ENCODE data around the gene JMJD1C.

The JMJD1C gene

DNA sequence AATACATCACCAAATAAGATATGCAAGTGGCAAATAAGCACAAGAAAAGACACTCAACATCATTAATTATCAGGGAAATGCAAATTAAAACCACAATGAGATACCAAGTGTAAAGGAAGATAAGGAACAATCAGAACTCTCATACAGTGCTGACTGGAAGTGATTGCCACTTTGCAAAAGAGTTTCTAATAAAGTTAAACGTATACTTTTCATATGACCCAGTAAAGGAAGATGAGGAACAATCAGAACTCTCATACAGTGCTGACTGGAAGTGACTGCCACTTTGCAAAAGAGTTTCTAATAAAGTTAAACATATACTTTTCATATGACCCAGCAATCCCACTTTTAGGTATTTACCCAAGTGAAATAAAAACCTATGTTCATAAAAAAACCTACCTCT, 12.2 kb upstream of the JMJD1C start:
- no peak for DNase-seq

DNA sequence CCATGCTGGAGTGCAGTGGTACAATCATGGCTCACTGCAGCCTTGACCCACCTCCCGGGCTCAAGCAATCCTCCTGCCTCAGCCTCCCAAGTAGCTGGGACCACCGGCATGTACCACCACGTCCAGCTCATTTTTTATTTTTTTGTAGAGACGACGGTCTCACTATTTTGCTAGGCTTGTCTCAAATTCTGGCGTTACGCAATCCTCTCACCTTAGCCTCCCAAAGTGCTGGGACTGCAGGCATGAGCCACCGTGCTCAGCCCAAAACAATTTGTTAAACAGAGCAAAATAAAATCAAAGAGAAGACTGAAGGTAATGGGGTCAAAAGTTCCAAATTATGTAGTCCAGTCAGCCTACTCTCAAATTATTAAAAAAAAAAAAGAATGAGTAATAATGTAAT, 8.7 kb upstream of the JMJD1C start:
- no peak for DNase-seq

GRCh38 chr10:63470928-63471327, 5.2 kb upstream of the JMJD1C start:
- no peak for DNase-seq

- no peak for DNase-seq
Measured at GRCh38 chr10:63468947-63469346, 3.2 kb upstream of the JMJD1C start.

- no peak for DNase-seq
Measured at GRCh38 chr10:63467841-63468240, 2.1 kb upstream of the JMJD1C start.

DNA sequence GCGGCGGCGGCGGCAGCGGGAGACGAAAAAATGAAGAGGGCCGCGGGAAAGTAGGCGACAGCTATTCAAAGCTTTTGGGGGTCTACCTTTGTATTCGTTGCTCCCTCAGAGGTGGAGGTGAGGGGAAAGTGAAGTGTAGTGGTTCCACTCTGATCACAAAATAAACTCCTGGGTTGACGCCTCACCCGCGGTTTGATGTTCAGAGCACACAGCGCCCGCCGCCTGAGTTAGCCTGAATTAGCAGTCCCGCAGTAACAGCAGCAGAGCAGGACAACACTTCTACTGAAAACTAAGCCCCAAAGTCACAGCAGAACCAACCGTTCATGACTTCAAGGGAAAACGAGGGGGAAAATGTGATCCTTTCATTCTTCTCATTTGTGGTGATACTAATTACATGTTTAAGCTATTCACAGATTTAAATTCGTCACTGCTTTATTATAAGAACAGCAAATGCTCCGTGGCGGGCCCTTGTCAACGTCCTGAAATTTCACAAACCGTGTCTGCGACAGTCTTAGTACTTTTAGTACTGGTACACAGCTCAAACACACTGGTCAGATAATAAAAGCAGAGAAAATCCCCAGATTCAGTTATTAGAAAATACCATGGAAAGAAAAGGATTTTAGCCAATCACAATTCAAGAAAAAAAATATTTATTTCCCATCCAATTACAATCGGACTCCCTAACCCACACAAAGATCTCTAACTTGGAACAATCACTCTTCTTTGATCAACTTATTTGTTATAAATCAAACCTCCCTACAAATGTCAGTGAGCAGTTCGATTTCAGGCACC, 563 bp upstream of the JMJD1C start:
- DNase-seq = no peak

DNA sequence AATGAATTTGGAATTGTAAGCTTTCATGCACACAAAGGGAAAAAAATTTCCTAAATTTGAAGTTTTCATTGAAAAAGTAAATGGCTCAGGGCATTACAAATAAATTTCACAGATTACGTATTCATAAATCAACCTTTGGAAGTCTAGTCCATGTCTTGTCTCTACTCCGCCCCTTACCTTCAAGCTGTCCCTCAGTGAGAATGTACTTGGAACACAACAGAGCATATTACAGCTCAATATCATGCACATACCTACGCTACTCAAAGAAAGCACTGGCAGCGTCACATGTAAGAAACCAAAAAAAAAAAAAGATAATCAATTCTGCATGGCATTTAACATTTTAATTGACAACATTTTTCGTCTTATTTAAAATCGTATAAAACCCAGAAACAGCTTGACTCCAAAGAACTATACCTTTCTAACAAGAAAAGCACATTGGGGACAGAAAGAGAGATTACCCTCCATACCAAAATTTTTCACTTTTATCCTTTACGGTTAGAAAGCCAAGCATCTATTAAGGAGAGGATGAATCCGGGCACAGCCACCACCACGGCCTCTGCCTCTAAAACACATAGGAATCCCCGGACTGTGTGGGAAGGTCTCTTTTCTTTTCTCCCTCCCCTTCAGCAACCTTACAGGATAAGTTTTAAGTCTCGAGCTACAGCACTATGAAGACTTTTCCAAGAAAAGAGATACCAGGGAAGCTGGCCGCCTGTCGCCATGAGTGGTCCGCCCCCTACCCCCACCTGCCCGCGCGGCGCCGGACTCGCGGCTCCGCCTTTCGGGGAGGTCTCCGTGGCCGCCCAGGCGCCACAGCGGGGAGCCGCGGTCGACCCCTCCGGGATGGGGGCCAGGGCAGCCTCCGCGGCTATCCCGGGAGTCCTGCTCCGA, 1.1 kb downstream of the JMJD1C start:
- DNase-seq = no peak

DNA sequence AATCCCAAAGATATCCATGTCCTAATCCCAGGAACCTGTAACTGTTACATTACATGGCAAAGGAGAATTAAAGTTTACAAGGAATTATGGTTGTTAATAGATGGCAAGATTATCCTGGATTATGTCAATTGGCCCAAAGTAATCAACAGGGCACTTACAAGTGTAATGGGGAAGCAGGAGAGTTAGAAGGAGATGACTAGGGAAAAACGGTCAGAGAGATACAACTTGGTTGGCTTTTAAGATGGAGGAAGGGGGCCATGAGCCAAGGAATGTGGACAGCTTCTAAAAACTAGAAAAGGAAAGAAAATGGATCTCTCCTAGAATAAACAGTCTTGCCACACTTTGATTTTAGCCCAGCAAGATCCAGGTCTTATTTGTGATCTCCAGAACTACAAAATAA, 3.3 kb downstream of the JMJD1C start:
- no peak for DNase-seq

DNA sequence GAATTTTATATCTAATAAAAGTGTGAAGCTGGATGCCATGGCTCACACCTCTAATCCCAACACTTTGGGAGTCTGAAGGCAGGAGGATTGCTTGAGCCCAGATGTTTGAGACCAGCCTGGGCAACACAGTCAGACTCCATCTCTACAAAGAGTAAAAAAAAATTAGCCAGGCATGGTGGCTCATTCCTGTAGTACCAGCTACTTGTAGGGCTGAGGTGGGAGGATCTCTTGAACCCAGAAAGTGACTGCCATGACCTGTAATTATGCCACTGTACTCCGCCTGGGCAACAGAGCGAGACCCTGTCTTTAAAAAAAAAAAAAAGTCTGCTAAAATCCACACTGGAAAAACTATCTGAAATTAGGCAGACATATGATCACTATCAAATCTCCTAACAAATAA, 7.6 kb downstream of the JMJD1C start:
- DNase-seq = no peak

GRCh38 chr10:63457594-63457993, 8.2 kb downstream of the JMJD1C start:
- no peak for DNase-seq

DNA sequence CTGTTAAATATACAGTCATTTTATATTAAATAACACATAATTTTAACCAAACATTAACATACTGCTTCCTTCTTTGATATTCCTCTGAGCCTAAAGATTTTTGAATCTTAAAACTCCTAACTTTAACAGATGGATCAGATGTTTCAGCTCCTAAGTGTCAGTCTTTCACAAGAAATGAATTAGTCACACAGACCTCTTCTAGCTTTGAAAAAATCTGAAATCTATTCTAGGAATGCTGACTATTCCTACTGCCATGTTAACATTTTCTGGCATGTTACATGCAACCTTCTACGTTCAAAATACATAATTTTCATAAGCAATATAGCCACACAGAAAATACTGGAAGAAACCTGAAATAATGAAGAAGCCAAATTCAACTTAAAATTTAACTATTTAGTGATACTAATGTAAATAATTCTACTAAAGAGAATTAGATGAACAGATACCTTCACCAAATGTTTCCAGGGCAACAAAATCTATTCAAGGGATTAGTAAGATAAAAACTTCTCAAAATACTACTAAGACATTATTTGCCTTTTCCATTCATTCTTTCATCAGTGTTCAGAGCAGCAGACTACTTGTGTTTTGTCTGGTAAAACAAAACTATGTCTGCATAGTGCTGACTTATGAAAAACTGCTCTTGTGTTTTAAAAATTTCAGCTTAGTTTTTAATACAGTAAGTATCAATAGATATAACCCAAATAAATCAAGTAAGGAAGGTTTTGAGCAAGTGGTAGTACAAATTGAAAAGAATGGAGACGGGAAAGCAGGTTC, 9.2 kb downstream of the JMJD1C start:
- DNase-seq = no peak

DNA sequence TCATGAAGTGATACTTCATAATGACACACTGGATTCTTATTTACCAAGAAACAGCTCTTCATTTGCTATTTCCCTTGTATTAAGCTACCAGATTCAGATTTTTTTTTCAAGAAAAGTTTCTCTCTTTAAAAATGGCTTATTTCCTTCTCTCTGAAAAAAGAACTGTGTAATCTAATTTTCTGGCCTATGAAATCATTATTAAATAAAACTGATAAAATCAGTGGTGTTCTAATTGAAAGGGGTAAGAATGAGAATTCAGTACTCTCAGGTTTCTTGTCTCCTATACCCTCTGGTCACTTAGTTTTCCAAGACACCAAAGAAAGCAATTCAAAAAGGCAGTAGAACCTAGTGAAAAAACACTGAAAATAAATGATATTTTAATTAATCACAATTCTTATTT, 10.3 kb downstream of the JMJD1C start:
- no peak for DNase-seq

GRCh38 chr10:63454631-63455030, 11.1 kb downstream of the JMJD1C start:
- no peak for DNase-seq

DNA sequence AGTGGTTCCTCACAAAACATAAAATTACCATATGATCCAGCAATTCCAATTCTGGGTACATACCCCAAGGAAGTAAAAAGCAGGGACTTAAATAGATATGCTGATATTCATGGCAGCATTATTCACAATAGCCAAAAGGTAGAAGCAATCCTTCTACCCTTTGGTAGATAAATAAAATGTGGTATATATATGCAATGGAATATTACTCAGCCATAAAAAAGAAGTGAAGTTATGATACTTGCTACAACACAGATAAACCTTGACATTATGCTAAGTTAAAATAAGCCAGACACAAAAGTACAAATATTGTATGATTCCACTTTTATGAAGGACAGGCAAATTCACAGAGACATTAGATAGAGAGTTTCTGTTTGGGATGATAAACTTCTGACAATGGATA, 13.3 kb downstream of the JMJD1C start:
- no peak for DNase-seq

- no peak for DNase-seq
Measured at GRCh38 chr10:63446716-63447440, 18.9 kb downstream of the JMJD1C start.

DNA sequence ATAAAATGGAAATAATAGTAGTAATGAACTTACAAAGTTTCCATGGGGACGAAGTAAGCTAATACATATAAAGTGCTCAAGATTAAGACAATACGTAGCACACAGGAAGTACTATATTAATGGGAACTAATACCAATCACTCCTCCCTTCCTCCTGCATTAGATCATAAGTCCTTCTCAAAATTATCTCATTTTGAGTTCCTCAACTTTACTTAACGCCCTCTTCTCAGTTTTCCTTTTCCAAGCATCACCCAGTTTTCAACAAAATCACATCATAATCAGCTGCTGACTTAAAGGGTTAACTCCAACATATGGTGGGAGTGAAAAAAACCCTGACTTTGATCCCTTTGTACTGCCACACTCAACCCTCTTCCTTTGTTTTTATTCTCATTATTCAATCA, 24.4 kb downstream of the JMJD1C start:
- no peak for DNase-seq

GRCh38 chr10:63439607-63440006, 26.2 kb downstream of the JMJD1C start:
- no peak for DNase-seq

DNA sequence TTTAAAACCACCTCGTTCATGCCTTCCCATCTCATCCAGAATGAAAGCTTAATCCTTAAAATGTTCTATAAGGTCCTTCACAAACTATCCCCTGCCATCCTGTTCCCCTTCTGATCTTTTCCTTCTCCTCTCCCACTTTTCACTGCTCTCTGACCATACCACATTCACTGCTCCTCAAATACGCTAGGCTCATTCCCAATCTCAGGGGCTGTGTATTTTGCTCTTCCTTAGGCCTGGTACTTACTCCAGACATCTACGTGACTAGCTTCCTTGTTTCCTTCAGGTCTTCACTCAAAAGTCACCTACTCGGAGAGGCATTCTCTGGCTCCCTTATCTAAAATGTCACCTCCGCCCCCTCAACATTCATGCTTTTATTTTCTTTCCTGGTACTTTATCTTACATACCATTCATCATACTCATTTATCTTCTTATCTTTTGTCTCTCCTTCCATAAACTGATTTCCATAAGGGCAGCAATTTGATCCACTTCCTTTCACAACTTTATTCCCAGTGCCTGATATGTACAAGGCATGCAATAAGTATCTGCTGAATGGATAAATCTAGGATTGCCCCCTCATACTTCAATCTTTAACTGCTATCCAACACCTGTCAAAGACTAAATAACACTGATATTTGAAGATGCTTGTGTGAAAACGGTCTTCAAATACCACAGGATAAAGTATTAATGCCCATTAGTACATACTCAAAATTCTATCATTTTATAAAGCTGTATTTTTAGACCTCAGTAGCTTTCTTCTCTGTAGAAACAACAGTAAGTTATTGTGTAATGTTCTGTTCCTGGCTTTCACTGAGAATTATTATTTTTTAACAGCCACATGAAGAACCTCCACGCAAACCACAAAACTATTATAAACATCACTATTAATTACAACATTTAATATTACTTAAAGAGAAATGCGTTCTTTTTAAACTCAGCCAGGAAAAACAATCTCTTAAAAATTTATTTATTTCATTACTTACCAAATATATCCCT, 27.0 kb downstream of the JMJD1C start:
- no peak for DNase-seq

- no peak for DNase-seq
Measured at GRCh38 chr10:63437116-63437949, 28.4 kb downstream of the JMJD1C start.

DNA sequence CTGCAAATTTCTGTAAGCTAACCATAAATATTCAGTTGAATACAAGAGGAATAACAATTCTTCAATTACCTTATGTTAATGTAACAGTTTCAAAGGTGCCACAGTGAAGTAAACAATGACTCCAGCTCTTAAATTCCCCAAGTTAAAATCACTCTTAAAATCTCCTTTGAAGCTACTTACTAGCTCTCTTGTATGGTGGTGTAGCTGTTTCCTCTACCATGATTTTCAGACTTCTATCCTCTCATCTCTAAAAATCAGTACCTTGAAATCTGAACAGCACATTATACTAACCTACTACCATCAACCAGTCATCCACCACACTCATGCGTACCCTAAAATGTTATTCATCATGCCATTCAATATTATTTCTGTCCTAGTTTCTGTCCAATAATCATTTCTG, 29.6 kb downstream of the JMJD1C start:
- DNase-seq = no peak
